HG02678 (cell line): ENCODE data around the gene TPK1.
"Not testable (repeated sequence)": the region's sequence is repeated elsewhere in the genome, so short reads cannot be mapped to it uniquely, and the experiment has no call there.

Experiments used
- ATAC-seq: cut with Tn5 transposase; IDR thresholded peaks from one replicate; pipeline ENCODE4 v1.9.1; 2021; ENCODE audit warnings: mild to moderate bottlenecking, moderate library complexity; ENCODE audit not compliant: unreplicated experiment

TPK1 gene

GRCh38 chr7:144650439-144650838, 185.4 kb downstream of the TPK1 start:
- no peak for ATAC-seq

- ATAC-seq: no peak
Measured at GRCh38 chr7:144649120-144649519, 186.7 kb downstream of the TPK1 start.

- ATAC-seq: no peak
Measured at GRCh38 chr7:144641389-144642044, 194.3 kb downstream of the TPK1 start.

- ATAC-seq: no peak
Measured at GRCh38 chr7:144632724-144633123, 203.1 kb downstream of the TPK1 start.

GRCh38 chr7:144629598-144629997, 206.3 kb downstream of the TPK1 start:
- no peak for ATAC-seq

- no peak for ATAC-seq
Measured at GRCh38 chr7:144629011-144629410, 206.8 kb downstream of the TPK1 start.

- ATAC-seq: no peak
Measured at GRCh38 chr7:144628176-144628575, 207.7 kb downstream of the TPK1 start.

- ATAC-seq: no peak
Measured at GRCh38 chr7:144622745-144623144, 213.1 kb downstream of the TPK1 start.

GRCh38 chr7:144606261-144606660, 229.6 kb downstream of the TPK1 start:
- no peak for ATAC-seq

GRCh38 chr7:144596953-144597352, 238.9 kb downstream of the TPK1 start:
- no peak for ATAC-seq

- ATAC-seq: no peak
Measured at GRCh38 chr7:144594580-144594979, 241.3 kb downstream of the TPK1 start.

GRCh38 chr7:144588559-144589051, 247.2 kb downstream of the TPK1 start:
- no peak for ATAC-seq

GRCh38 chr7:144587701-144588100, 248.2 kb downstream of the TPK1 start:
- no peak for ATAC-seq

- ATAC-seq: no peak
Measured at GRCh38 chr7:144584726-144585125, 251.1 kb downstream of the TPK1 start.

GRCh38 chr7:144579687-144580086, 256.2 kb downstream of the TPK1 start:
- ATAC-seq: no peak

- ATAC-seq: no peak
Measured at GRCh38 chr7:144575456-144575855, 260.4 kb downstream of the TPK1 start.

- ATAC-seq: not testable (repeated sequence)
Measured at GRCh38 chr7:144574753-144575152, 261.1 kb downstream of the TPK1 start.

- no peak for ATAC-seq
Measured at GRCh38 chr7:144568233-144568632, 267.6 kb downstream of the TPK1 start.

- no peak for ATAC-seq
Measured at GRCh38 chr7:144565586-144565985, 270.3 kb downstream of the TPK1 start.

GRCh38 chr7:144549861-144550260, 286.0 kb downstream of the TPK1 start:
- ATAC-seq: no peak

- ATAC-seq: no peak
Measured at GRCh38 chr7:144548556-144548955, 287.3 kb downstream of the TPK1 start.

GRCh38 chr7:144547888-144548287, 288.0 kb downstream of the TPK1 start:
- ATAC-seq: no peak

- no peak for ATAC-seq
Measured at GRCh38 chr7:144546782-144547181, 289.1 kb downstream of the TPK1 start.
